Measurements from ENCODE around the gene SCP2D1.
A peak's percentile ranks its signal among the peaks of the same experiment; 100 is the strongest.
"Not testable (repeated sequence)": the region's sequence is repeated elsewhere in the genome, so short reads cannot be mapped to it uniquely, and the experiment has no call there.

The SCP2D1 gene

DNA sequence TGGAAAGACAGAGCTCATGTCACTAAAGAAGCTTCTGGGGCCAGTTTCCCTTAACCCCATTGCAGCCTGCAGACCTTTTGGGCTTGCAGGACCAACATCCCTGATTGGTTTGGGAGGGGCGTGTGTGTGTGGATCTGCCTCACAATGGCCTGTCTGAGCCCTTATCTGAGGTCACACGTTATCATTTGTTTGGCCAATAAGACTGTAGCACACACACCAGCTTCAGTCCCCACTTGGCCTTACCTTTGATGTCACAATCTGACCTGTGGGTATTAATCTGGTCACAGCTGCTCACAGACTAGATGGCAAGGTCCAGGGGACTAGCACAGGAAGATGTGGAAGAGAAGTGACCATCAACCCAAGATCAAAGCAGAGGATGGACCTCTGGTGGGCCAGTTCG is at the start of gene SCP2D1:
Gene SCP2D1 (plus strand): TSS at position 301 of the 400 bp plus-strand sequence. CDS start 33 bp downstream, at position 334.
- DNase-seq (ENCODE audit: low read depth, low spot score) = no peak

- DNase-seq (ENCODE audit: low read depth, low spot score) = no peak
These were observed 45.9 kb upstream of the SCP2D1 start for GRCh38 chr20:18767676-18768075.

DNA sequence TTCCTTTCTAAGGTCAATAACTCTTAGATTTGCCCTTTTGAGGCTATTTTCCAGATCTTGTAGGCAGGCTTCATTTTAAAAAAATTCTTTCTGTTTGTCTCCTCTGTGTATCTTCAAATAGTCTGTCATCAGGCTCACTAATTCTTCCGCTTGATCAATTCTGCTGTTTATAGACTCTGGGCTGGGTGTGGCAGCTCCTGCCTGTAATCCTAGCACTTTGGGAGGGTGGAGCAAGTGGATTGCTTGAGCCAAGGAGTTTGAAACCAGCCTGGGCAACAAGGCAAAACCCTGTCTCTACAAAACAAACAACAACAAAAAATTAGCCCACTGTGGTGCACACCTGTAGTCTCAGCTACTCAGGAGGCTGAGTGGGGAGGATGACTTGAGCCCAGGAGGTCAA is 40.0 kb upstream of the SCP2D1 start:
- DNase-seq (ENCODE audit: low read depth, low spot score) = no peak

DNA sequence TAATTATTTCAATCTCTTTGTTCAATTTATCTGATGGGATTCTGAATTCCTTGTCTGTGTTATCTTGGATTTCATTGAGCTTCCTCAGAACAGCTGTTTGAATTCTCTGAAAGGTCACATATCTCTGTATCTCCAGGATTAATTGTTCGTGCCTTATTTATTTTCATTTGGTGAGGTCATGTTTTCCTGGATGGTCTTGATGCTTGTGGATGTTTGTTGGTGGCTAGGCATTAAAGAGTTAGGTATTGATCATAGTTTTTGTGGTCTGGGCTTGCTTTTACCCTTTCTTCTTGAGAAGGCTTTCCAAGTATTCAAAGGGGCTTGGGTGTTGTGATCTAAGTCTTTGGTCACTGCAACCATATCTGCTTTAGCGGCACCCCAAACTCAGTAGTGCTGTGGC is 39.4 kb upstream of the SCP2D1 start:
- no peak for DNase-seq (ENCODE audit: low read depth, low spot score)

DNA sequence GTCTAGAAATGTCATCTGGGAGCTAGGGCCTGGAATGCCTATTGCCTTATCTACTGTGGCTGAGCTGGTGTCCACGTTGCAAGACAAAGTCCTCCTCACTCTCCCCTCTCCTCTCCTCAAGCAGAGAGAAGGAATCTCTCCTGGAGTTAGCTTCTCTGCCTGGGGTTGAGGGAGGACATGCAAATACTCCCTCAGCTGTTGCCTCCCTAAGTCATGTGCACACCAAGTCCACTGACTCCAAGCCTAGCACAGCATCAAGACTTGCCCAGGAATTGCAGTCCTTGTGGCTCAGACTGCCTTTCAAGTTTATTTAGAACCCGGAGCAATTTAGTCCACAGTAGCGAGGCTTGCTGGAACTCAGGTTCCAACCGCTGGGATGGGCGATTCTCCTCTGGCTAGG is 38.0 kb upstream of the SCP2D1 start:
- no peak for DNase-seq (ENCODE audit: low read depth, low spot score)

DNA sequence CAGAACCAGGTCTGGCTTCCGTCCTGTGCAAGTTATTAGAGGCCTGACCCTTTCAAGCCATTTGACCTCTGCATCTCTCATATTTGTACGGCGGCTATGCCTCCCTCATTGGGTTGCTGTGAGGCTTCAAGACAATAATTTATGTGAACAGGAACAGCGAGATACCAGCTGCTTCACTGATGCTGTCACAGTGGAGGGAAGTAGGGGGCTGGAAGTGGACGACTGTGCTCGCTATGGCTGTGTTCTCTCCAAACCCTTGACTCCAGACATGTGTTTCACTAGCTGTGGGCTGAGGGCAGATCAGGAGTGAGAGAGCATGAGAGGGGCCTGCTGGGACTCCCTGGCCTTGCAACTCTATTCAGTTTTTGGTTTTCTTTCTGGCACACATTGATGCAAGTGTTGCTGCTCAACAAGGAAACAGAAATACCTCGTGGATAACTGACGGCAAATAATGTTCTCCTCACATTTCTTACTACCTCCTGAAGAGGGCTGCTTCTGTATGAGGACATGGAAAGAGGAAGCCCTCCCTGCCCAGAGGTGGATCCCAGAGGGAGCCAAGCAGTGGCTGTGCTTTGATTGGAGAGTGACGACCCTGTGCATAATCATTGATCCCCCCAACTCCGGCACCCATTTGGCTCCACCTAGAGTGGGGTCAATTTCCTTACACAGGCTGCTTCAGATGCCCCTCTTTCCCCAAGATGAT is 34.7 kb upstream of the SCP2D1 start:
- DNase-seq (ENCODE audit: low read depth, low spot score) = no peak

- no peak for DNase-seq (ENCODE audit: low read depth, low spot score)
These were observed 33.0 kb upstream of the SCP2D1 start for GRCh38 chr20:18780385-18781130.

DNA sequence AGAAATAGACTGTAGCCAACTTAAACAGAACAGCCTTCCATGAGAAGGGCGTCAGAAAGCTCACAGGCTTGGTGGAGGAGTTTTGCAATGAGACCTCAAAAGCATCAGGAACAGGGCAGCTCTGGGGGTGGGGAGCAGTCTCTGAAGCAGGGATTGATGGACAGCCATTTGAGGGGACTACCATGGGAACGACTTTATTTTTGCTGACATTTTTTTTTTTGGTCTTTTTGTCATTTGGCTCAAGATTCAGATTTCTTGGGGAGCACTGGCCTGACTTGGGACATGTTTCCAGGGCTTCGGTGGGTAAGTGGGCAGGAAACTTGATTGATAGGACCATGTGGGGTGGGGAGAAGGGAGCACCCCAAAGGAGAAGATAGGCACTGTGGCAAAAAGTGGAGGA is 32.1 kb upstream of the SCP2D1 start:
- no peak for DNase-seq (ENCODE audit: low read depth, low spot score)

GRCh38 chr20:18783385-18783959 is 30.1 kb upstream of the SCP2D1 start:
- DNase-seq (ENCODE audit: low read depth, low spot score) = no peak

DNA sequence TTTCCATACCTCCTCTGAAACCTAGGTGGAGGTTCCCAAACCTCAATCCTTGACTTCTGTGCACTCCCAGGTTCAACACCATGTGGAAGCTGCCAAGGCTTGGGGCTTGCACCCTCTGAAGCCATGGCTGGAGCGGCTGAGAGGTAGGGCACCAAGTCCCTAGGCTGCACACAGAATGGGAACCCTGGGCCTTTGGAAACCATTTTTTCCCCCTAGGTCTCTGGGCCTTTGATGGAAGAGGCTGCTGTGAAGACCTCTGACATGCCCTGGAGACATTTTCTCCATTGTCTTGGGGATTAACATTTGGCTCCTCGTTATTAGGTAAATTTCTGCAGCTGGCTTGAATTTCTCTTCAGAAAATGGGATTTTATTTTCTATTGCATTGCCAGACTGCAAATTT is 26.5 kb upstream of the SCP2D1 start:
- DNase-seq (ENCODE audit: low read depth, low spot score) = not testable (repeated sequence)

GRCh38 chr20:18788021-18788420 is 25.6 kb upstream of the SCP2D1 start:
- no peak for DNase-seq (ENCODE audit: low read depth, low spot score)

GRCh38 chr20:18790787-18791186 is 22.8 kb upstream of the SCP2D1 start:
- no peak for DNase-seq (ENCODE audit: low read depth, low spot score)

DNA sequence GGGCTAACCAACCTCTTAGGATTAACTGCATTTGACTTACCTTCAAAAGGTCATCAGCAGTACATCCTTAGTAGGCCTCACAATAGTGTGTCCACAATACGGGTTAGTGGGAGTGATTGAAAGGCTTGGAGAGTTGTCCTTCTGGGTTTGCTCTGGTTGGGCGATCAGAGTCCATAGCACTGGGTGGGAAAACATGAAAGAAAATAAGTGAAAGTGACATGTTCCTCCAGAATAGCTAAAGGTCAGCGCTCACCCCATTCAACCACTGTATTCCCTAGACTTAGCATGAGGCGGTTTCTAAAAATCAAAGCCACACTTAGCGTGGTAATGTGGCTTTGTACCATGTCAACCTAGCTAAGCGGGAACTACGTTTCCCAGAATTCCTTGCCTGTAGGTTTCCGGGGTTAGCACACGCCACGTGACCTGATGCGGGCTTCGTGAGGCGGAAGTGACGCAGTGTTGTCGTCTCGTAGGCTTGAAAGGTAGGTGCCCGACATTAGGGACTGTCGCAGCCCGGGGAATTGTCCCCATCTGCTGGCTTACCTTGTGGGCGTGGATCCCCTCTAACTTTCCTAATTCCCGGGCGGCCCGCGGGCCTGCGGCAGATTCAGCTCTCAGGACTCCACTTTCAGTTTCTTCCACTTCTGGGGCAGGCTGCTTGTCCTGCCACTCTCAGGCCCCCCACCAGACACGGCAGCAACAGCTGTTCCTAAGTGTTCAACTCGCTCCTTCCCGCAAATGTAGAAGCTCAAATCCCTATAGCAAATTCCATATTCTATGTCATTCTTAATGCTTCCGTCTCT is 19.8 kb upstream of the SCP2D1 start:
- peak; percentile 88 for DNase-seq (ENCODE audit: low read depth, low spot score)

- no peak for DNase-seq (ENCODE audit: low read depth, low spot score)
These were observed 19.2 kb upstream of the SCP2D1 start for GRCh38 chr20:18794428-18794787.

DNA sequence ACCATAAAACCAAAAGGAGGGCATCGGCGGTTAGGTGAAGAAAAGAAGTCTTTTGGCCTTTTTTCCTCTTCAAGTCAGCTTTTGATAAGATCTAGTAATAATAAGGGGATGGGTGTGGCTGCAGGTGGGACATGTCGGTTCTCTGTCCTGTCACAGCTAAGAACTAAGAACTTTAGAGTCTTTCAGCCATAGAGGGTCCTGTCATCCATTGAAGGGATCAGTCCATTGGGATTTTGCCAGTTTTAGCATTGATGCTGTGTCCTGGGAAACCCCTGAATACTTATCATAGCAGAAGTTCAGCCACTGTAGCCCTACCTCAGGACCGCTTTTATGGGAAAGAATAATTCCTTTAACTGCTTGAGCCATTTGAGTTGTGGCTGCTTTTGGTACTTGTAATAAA is 18.2 kb upstream of the SCP2D1 start:
- DNase-seq (ENCODE audit: low read depth, low spot score) = no peak

DNA sequence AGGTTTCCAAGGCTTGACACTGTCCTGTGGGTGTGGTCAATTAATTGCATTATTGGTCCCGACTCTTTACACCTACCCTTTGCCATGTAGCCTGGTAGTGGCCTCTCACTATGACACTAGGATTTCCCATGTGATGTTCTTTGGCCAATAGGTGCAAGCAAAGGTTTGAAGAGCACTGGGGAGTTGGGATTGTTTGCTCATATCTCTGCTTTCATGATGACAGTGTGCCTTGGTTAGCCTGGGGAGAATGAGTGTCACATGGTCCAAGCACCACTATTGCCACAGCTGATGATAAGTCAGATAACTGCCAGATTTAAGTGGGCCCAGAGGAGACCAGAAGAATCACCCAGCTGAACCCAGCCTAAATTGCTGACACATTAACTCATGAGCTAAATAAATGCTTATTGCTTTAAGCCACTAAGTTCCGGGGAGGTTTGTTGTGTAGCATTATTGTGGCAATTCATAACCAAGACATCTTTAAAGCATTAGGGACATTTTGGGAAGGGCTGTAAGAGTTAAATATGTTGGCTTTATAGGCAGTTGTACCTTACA is 17.2 kb upstream of the SCP2D1 start:
- no peak for DNase-seq (ENCODE audit: low read depth, low spot score)

- no peak for DNase-seq (ENCODE audit: low read depth, low spot score)
These were observed 12.1 kb upstream of the SCP2D1 start for GRCh38 chr20:18801516-18801915.

- no peak for DNase-seq (ENCODE audit: low read depth, low spot score)
These were observed 11.5 kb upstream of the SCP2D1 start for GRCh38 chr20:18802012-18802634.

DNA sequence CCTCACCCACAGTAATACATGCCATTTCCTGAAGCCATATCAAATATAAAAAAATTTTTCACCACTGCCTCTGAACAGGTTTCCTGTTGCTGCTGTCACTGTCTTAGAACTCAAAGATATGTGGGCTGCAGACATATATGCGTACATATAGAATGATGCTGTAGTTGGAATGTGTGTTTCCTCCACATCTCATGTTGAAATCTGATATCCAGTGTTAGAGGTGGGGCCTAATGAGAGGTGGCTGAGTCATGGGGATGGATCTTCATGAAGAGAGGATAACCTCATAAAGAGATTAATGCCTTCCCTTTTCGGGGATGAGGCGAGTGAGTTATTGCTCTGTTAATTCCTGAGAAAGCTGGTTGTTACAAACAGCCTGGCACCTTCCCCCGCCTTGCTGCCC is 7.7 kb upstream of the SCP2D1 start:
- no peak for DNase-seq (ENCODE audit: low read depth, low spot score)

- DNase-seq (ENCODE audit: low read depth, low spot score) = no peak
These were observed 4.9 kb upstream of the SCP2D1 start for GRCh38 chr20:18808712-18809111.

DNA sequence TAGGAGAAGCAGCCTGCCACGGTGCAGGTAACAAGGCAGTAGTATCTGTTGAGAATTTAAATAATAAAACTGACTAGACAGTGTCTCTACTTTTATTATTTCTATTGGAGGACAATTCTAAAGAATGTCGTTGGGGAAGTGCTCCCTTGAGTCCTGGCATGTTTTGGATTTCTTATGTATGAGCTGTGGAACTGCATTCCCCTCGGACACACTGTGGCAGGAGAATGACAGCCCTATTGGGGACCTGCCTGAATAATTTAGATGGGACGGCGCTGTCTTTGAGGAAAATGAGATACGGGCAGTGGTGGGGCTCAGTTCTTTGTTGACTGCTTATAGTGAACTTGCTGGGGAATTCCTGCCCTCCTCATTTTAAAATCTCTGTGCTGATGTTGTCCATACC is 2.4 kb upstream of the SCP2D1 start:
- DNase-seq (ENCODE audit: low read depth, low spot score) = no peak

All from iPS DF 19.7 (cell line).